Astrocyte of the cerebellum (primary cell): ENCODE measurements around the gene CYFIP1.

Experiments
- DNase-seq: peaks from one replicate; pipeline ENCODE4 v3.0.0-alpha.2; 2011; ENCODE audit warnings: low read depth
- H3K4me3 ChIP-seq: 2 replicates; pipeline ENCODE4 v1.5.1; 2011; ENCODE audit warnings: mild to moderate bottlenecking, low read depth, low read length, moderate library complexity
- CTCF ChIP-seq: IDR thresholded peaks from 2 replicates; pipeline ENCODE4 v1.5.1; 2012; ENCODE audit warnings: low read length, low read depth, moderate library complexity, mild to moderate bottlenecking; ENCODE audit errors: missing control alignments
- in situ Hi-C: cut with HindIII; loops from 2 replicates; pipeline ENCODE4 v1.10.0; 2017; ENCODE audit warnings: low sequenced_read_pairs

The CYFIP1 gene

GRCh38 chr15:22838292-22839042 is 141.7 kb downstream of the CYFIP1 start, which contains the start of gene NIPA2:
Gene NIPA2, plus strand, starts transcription at chr15:22838666. Its CDS starts 13,066 bp downstream, at chr15:22851732.
- peak; percentile 97 for DNase-seq
- peak within 1 kb of the TSS; percentile 94 for H3K4me3 ChIP-seq
- no peak for TF ChIP-seq CTCF
- in situ Hi-C loops = no loop called here

GRCh38 chr15:22831473-22831872 is 148.7 kb downstream of the CYFIP1 start:
- H3K4me3 ChIP-seq = no peak overlapping the region
- no peak for DNase-seq
- TF ChIP-seq CTCF = no peak
- in situ Hi-C loops = no loop called here

- TF ChIP-seq CTCF = no peak
- in situ Hi-C loops = no loop called here
- H3K4me3 ChIP-seq = no peak overlapping the region
- DNase-seq = no peak
Measured at GRCh38 chr15:22827125-22827524, 153.0 kb downstream of the CYFIP1 start.

GRCh38 chr15:22823495-22824128 is 156.6 kb downstream of the CYFIP1 start:
- in situ Hi-C loops = no loop called here
- no peak for DNase-seq
- TF ChIP-seq CTCF = no peak
- H3K4me3 ChIP-seq = no peak overlapping the region

- DNase-seq = no peak
- no peak for TF ChIP-seq CTCF
- H3K4me3 ChIP-seq = no peak overlapping the region
- in situ Hi-C loops = no loop called here
Measured at GRCh38 chr15:22819651-22820050, 160.5 kb downstream of the CYFIP1 start.
